NCI-H82 treated with DMSO at 0.1 percent for 48 hours (cell line): ENCODE results near the gene ERAP2.
"Not testable (repeated sequence)": the region's sequence is repeated elsewhere in the genome, so short reads cannot be mapped to it uniquely, and the experiment has no call there.

ENCODE experiments used
- DNase-seq: peaks from one replicate; lab custom pipeline; 2025; ENCODE audit not compliant: unreplicated experiment; lab: John Stamatoyannopoulos, UW

Gene ERAP2

DNA sequence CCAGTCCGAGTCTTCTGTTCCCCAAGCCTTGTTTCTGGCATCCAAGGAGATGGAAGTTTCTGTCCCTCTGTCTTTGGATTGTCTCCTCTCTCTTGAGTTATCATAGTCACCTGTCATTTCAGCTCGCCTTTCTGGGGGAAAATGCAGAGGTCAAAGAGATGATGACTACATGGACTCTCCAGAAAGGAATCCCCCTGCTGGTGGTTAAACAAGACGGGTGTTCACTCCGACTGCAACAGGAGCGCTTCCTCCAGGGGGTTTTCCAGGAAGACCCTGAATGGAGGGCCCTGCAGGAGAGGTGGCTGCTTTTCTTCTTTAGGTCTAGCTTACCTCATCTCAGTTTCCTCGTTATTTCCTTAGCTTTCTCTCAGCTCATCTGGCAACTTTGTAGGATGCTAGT is 25.1 kb downstream of the ERAP2 start:
- DNase-seq, result no peak

DNA sequence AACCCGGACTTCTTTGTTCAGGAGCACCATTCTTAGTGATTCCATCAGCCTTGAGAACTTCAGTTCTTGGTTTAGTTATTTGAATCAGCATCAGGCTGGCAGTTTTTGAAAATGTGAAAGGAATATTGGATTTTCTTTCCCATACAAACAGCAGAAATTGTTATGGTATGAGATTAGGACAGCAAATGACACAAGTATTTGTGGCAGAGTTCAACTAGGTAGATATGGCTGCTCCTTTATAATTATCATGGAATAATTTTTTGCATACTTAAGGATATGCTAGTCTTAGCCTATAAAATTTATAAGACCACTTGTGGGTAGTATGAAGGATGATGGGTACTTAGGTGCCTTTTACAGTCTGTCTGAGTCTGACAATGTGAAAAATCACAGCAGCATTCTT is 25.5 kb downstream of the ERAP2 start:
- no peak for DNase-seq

DNA sequence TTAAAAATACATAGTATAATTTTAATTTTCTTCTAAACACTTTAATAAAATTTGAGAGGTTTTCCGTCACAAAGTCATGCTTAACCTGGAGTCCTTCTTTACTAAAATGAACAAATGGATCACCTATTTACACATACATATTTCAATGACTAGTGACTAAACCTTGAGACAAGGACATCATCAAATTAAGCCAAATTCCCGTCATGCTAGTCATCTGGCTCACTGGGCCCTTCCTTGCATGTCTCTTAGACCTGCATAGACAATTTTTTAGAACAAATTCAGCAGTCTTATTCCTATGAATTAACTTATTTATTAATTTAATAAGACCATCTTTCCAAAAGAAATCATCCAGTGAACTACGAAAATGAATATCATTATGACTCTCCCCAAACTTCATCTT is 26.6 kb downstream of the ERAP2 start:
- no peak for DNase-seq

DNA sequence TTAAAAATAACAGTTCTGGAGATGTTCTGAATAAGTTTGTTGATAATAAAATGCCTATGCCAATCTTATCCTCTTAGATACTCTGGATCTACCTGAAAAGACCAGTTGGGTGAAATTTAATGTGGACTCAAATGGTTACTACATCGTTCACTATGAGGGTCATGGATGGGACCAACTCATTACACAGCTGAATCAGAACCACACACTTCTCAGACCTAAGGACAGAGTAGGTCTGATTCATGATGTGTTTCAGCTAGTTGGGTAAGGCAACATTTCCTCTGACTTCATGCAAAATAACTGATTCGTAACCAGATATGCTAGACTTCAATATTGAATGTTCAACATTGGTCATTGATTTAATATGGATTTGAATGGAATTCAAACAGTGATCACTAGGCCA is 27.0 kb downstream of the ERAP2 start:
- DNase-seq, result no peak

DNA sequence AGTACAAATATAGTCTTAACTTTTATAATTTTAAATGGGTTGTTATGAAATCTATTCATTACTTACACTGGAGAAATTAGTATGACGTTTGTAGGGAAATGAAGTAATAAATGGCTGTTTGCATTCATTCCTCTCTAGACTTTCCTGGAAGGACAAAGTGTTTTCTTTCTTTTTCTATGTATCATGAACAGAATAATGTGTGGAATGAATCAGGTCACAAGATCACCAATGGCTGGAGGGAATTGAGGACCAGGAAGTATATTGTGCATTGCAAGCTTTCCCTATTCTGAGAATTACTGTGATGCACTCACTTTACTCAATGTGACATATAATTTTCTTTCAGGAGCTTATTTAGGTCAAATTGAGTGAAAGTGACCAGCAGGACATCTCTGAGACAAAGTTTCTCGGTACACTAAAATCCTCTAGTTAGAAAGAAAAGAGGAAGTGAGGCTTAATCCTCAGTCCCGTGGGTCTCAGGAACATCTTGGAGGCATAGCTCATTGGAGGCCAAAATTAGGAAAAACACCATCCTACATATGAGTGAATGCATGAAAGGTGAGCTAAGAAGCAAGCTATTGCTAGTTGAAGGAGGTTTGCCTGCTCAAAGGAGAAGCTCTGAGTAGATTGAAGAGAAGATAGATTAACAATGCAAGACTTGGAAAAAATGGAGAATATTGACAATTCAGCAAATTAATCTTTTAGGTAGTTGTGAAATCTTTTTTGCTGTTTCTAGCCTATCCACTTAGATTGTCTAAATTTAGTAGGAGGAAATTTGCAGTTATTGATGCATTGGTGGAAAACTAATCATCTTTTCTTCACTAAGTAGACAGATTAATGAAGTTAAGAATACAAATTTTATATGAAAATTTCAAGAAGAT is 28.0 kb downstream of the ERAP2 start:
- no peak for DNase-seq

DNA sequence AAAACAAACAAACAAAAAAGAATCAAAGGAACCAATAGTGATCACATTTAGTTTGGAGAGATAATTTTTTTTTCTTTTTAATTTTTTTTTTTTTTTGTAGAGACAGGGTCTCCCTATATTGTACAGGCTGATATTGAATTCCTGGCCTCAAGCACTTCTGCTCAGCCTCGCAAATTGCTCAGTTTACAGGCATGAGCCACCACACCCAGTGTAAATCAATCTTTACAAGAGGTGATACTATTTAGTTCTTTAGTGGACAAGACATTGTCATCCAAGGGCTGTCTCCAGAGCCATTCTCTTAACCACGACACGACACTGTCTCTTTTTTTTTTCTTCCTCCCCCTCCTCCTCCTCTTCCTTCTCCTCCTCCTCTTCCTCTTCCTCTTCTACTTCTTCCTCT is 29.6 kb downstream of the ERAP2 start:
- DNase-seq, result no peak

DNA sequence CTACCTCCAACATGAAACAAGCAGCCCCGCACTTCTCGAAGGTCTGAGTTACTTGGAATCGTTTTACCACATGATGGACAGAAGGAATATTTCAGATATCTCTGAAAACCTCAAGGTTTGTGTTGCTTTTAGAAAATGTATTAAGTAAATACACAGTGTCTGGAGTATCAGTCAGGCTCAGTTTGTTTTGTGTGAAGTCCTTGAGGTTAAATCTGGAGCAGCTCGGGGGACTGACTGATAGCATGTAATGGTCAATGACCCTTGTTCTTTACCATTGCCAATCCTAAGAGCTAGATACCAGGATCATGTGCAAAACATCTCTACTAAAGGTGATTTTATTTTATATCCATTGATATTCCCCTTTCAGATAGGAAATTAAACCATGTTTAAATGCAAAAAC is 32.7 kb downstream of the ERAP2 start:
- DNase-seq, result no peak

DNA sequence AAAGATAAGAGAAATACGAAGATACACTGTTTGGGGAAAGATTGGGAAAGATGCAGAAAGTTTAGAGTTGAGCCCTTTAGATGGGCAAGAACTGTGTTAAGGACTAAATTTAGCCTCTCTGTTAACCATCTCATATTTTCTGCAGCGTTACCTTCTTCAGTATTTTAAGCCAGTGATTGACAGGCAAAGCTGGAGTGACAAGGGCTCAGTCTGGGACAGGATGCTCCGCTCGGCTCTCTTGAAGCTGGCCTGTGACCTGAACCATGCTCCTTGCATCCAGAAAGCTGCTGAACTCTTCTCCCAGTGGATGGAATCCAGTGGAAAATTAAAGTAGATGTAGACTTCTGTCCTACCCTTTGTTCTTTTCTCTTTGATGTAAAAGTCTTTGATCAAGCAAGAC is 33.1 kb downstream of the ERAP2 start:
- no peak for DNase-seq

DNA sequence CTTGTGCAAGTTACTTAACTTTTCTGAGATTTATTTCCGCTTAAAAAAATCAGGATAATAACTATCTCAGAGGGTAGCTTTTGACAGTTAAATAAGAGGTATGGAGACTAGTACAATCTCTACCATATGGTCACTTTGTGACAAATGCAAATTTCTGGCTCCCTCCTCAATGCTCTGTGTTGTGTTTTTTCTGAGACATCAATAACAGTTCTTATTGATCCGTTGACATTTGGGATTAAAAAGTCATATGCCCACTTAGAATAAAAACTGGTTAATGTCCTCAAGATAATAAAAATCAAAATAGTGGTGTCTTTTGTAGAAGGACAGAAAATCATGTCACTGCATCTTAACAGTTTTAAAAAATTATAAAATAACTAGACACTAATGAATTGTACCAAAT is 34.8 kb downstream of the ERAP2 start:
- DNase-seq, result no peak

DNA sequence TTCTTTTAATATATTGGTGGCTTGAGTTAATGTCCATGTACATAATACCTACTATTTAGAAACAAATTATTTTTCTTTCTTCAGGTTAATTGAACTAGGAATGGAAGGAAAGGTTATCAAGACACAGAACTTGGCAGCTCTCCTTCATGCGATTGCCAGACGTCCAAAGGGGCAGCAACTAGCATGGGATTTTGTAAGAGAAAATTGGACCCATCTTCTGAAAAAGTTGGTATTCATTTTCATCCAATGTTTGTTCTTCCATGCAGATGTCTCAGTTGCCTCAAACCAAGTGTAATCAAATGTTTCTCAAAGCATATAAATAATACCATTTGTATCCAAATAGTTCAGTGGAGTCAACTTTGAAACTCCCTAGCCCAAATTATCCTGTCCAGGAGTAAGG is 36.9 kb downstream of the ERAP2 start:
- DNase-seq, result no peak

DNA sequence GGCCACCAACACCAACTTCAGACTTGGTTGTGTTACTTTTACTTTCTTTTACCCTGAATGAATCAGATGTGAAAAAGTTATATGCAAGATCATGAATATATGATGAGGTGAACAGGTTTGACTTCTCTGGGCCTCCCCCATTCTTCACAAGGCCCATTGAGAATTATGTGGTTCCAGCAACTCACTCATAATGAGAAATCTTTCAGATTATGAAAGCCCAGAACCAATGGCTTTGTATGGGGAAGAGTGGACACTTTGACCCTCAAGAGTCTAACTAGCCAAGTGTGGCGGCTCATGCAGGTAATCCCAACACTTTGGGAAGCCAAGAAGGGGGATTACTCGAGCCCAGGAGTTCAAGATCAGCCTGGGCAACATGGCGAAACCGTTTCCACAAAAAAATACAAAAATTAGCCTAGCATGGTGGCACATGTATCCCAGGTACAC is 43.5 kb downstream of the ERAP2 start:
- DNase-seq, result no peak

DNA sequence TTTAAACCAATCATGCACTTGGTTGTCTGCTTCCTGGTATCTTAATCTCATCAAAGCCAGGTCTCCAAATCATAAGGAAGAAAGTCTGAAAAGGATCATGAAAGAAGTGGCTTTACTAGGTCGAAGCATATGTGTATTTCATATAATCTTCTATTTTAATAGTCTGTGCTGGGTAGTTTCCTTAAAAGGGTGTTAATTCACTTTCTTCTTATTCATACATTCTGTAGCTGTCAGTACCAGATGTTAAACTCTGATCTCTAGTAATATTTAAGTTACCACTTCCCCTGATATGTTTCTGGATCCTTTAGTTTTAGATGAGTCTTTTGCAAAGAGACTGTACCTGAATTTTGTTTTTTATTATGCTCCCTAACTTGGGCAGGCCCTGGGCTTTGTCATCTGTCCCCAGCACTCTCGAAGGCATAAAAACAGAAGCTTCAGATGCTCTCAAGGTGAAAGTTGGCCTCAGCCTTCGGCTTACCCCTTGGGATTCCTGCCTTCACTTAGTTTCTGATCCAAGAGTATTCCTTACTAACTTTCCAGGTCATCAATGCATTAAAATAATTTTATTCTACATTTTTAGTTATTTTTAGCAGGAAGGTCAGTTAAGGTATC is 44.5 kb downstream of the ERAP2 start:
- no peak for DNase-seq

DNA sequence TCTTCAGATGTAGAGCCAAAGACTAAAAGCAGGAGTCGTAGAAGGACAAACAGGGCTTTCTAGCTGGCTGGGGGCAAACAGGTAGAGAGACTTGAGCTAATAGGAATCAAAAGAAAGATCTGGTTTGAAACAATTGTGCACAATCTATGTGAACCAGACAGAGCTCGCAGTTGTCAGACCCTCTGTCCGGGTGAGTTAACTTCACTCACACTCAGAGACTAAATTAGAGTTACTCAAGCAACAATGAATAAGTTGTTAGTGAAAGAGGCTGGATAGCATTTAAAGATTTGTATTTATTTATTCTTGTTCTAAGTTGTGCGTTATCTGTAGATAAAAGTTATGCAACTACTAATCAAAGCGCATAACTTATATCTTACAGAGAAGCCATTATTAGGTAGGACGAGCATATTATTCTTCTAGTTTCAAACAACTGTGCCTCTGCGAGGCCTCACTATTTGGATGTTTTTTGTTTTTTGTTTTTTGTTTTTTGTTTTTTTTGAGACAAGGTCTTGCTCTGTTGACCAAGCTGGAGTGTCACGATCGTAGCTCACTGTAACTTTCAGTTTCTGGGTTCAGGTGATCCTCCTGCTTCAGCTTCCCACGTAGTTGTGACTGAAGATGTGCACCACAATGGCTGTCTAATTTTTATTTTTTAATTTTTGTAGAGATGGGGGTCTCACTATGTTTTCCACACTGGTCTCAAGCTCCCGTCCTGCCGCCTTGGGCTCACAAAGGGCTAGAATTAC is 46.4 kb downstream of the ERAP2 start:
- no peak for DNase-seq

DNA sequence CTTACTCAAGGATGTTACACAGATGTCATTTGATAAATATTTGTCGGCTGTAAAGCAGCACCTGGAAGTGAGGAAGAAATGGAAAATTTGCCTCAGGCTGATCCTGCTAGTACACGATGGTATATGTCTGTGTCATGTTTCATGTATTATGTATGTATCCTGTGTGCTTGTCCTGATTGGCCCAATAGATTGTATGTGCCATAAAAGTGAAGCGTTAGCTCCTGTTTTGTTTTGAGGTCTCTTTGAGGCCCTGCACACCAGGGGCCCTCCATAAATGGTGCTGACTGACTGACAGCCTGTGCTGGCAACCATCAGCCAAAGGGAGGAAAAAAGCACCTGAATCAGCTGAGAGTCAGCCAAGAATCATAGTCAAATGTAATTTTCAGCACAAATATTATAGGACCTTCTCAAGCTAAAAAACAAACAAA is 47.7 kb downstream of the ERAP2 start:
- DNase-seq, result no peak

DNA sequence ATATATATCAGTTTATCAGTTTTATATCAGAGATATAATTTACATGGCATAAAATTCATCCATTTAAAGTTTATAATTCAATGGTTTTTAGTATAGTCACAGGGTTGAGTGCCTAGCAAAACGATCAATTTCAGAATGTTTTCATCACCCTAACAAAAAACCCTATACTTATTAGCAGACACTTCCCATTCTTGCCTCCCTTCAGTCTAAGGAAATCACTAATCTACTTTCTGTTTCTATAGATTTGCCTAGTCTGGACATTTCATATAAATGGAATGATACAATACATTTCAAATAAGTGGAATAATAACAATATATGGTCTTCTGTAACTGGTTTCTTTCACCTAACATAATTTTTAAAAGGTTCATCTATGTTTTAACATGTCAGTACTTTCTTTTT is 50.0 kb downstream of the ERAP2 start:
- no peak for DNase-seq

DNA sequence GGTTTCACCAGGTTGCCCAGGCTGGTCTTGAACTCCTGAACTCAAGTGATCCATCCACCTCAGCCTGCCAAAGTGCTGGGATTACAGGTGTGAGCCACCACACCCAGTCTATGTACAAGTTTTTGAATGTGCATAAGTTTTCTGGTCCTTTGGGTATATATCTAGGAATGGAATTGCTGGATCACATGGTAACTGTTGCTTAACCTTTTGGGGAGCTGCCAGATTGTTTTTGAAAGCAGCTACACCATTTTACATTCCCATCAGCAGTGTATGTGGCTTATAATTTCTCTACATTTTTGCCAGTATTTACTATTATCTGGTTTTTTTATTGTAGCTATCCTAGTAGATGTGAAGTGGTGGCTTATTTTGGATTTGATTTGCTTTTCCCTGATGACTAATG is 50.7 kb downstream of the ERAP2 start:
- no peak for DNase-seq

DNA sequence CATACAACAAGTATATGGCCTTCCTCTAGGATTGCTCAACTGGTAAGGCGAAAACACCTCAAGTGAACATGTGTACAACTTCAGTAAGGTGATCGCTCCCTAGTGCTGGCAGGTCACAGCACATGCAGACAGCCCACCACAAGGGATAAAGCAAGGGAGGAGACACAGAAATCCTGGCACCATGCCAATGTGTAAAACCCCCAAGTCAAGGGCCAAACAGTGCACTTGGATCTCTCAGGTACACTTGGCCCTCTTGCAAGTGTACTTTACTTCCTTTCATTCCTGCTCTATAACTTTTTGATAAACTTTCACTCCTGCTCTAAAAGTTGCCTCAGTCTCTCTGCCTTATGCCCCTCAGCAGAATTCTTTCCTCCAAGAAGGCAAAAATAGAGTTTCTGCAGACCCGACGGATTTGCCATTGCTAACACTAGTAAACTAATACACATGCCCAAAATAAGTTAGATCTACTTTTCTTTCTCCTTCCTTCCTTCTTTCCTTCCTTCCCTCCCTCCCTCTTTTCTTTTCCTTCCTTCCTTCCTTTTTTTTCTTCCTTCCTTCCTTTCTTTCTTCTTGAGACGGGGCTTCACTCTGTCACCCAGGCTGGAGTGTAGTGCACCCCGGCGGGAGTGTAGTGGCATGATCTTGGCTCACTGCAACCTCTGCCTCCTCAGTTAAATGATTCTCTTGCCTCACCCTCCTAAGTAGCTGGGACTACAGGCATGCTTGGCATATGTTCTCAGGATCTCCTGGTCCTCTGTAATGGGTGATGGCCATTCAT is 52.8 kb downstream of the ERAP2 start:
- no peak for DNase-seq

DNA sequence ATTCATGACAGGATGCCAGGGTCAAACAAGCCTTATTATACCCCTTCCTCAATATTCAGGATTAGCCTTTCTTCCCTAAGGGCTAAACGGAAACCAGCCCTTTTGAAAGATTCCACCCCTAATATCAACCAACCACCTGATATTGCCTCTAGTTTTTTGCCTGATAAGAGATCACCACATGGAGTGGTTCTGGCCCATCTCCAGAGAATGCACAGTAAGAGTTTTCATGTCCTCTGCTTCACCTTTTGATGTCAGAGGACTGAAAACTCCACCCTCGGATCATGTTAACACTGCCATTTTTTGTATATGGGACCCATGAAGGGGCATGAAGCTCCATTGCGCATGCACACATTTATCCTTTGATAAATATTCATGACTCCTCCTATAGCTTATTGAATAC is 53.8 kb downstream of the ERAP2 start:
- DNase-seq, result no peak

DNA sequence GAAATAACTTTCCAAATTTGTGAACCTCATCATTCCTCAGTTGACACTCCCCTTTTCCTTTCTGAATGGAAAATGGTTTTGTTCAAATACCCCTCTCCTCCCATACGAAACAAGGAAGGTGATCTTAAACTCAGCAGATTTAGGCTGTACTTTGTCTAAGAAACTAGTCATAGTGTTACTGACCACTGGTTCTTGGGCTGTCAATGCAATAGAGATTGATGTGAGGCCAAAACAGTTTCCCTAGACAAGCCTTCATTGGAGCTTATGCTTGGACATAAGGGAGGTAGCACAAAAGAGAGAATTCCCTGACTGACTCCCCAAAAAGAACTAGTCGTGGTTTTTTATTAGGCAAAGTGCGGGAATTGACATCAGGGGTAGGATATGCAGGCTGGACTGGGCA is 54.3 kb downstream of the ERAP2 start:
- no peak for DNase-seq

DNA sequence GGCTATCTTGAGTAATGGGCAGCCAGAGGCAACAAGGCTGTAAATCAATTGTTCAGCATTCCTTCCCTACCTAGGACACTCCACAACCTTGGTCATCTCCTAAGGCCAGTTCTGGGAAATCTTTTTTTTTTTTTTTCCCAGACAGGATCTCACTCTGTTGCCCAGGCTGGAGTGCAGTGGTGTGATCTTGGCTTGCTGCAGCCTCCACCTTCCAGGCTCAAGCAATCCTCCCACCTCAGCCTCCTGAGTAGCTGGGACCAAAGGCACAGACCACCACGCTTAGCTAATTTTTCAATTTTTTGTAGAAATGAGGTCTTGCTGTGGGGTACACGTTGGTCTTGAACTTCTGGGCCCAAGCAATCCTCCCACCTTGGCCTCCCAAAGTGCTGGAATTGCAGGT is 54.7 kb downstream of the ERAP2 start:
- DNase-seq, result not testable (repeated sequence)

DNA sequence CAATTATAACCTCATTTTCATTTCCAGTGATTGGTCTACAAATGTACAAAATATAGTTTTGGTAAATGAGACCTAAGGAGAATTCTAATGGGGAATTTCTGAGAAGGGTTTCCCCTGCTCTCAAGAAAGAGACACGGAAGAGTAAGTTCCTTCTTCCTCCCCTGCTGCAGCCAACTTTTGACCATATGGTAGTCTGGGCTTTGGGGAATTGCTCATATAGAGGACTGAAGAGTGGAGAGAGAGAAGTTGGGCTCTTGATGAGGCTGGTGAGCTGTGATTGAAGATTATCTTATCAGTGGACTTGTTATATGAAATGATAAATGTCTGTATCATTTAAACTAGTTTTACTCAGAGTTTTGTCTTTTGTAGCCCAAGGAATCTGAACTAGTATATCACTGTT is 55.3 kb downstream of the ERAP2 start:
- no peak for DNase-seq
